ENCODE data around the gene MUC5B. TPM values are rescaled to one million over a fixed set of nuclear protein-coding genes. Genes with fewer than 3 reads are reported as not detected.

Gene MUC5B
- total RNA-seq, 1 donor from 2014 or later = not detected

- no peak for DNase-seq
- no peak for ATAC-seq (ENCODE audit: poor library complexity)
- intact Hi-C loops (cut with DNase I) = loop anchor here (5.0 to 10.0 kb wide), 3 partner anchors 40 to 267 kb away; partner anchors contain the start of gene DUSP8
Observed at GRCh38 chr11:1307163-1307870, 84.5 kb downstream of the MUC5B start.

DNA sequence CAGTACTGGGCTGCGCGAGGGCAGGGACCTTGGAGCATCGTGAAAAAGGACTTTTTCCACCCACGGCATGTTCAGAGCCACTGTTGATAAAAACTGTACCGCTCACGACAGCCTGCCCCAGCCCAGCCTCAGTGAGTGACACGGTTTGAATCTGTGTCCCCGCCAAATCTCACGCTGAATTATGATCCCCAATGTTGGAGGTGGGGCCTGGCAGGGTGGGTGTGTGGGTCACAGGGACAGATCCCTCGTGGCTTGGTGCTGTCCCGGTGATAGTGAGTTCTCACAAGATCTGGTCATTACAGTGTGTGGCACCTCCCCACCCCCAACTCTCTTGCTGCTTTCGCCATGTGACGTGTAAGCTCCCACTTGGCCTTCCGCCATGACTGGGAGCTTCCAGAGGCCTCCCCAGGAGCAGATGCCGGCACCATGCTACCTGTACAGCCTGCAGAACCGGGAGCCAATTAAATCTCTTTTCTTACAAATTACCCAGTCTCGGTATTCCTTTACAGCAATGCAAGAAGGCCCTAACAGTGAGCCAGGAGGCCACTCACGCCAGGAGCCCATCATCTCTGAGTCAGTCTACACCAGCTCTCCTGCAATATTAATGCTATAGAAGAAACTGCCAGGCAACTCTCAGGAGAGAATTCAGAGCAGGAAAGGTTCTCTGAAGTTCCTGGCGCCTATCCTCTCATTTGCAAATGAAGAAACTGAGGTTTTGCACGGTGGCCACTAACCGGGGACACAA, 85.3 kb downstream of the MUC5B start:
- intact Hi-C loops (cut with DNase I) = loop anchor here (5.0 to 10.0 kb wide), 3 partner anchors 41 to 267 kb away; partner anchors contain the start of gene DUSP8

DNA sequence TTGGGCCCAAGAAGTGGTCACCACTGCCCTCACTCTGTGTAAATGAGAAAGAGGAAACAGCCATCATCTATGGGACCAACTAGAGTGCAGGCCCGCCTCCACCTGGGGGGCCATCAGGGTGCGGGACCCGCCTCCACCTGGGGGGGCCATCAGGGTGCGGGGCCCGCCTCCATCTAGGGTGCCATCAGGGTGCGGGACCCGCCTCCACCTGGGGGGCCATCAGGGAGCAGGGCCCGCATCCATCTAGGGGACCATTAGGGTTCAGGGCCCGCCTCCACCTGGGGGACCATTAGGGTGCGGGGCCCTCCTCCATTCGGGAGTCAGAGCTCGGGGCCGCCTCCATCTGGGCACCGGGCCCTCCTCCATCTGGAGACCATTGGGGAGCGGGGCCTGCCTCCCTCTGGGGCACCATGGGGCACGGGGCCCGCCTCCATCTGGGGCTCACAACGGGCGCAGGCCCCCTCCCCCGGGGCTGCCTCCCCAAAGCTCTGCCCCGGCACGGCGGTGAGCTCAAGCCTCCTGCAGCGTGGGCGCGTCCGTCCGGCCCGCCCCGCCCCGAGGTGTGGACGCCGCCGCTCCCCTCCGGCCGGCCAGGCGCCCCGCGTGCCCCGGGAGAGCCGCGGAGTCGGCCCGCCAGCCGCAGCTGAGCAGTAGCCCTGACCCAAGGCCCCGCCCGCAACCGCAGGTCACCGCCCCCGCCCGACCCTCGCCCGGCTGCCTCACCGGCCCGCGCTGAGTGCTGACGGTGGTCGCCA, 86.1 kb downstream of the MUC5B start:
- intact Hi-C loops (cut with DNase I) = loop anchor here (5.0 to 10.0 kb wide), 3 partner anchors 42 to 266 kb away; partner anchors contain the start of gene DUSP8
- DNase-seq (no peak), ATAC-seq (ENCODE audit: poor library complexity) (peak; percentile 63)

More for the DNA sequence above, 85.3 kb downstream of the MUC5B start:
- ATAC-seq (ENCODE audit: poor library complexity) (no peak), DNase-seq (no peak)

DNA sequence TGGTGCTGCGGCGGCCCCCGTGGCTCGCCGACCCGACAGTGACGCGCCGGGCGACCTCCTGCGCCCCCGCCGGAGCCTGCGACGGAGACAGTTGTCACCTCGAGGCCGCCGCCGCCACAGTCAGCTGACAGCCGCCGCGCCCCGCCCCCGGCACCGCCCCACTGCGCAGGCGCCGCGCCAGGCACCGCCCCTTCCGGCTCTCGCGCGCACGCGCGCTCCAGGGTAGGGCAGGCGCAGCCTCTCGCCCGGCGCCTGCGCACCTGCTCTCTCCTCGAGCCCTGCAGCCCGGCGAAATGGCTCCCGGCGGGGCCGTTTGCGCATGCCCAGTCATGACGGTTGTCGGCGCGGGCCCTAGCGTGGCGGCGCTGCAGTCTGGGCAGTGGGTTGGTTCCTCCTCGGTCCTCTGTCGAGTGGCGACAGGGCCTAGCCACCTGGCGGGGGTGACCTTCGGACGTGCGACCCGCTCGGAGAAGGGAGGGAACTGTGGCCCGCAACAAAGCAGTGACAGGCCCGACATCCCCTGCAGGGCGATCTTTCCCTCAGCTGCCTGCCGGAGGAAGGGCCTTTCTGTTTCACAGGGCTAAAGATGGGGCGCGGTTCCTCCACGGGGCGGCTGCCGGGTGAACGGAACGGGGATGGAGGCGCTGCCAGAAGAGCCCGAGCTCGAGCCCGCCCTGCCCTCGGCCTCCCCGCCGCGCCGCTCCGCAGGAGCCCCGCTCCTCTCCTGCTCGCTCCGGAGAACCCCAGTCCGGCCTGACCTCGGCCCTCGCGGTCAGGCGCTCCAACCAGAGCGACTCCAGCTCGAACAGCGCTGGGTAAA, 86.8 kb downstream of the MUC5B start, which contains the start of gene TOLLIP:
Gene TOLLIP (minus strand): TSS at position 135 of the 820 bp plus-strand sequence. CDS start 134 bp downstream, at position 1.
- ATAC-seq (ENCODE audit: poor library complexity) (peak; percentile 97), DNase-seq (peak; percentile 98)
- intact Hi-C loops (cut with DNase I) = loop anchor here (5.0 to 10.0 kb wide), 3 partner anchors 42 to 265 kb away; partner anchors contain the start of gene DUSP8

GRCh38 chr11:1310318-1310687, 87.4 kb downstream of the MUC5B start:
- no peak for ATAC-seq (ENCODE audit: poor library complexity)
- DNase-seq = no peak
- intact Hi-C loops (cut with DNase I) = no loop called here

DNA sequence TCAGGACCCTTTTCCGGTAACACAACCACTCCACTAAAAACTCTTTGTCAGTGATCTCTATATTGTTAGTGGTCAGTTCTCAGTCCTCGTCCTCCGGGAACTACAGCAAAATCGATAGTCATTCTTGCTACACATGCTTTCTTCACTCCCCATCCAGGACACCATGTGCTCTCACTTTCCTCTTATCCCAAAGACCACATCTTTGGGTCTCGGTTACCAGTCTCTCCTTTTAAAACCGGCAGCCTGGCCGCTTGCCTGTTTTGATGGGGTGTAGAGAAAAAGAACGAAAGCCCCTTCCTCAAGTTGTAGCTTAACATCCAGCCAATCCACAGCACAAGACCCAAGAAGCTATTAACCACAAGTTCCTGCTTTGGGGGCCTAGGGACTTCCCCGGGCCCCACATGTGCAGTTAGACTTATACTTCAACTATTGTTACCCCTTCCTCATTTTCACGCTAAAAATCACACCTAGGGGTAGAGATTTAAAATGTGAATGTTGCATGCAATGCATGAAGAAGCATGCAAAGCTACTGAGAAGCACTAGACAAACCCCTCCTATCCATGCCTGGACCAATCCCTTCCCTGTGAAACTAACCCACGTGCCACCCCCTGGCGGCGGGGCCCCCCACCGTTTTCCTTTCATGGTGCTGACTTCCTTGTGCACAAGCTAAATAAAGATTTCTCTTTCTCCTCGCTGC, 88.1 kb downstream of the MUC5B start:
- DNase-seq = no peak
- intact Hi-C loops (cut with DNase I) = no loop called here
- ATAC-seq (ENCODE audit: poor library complexity) = no peak

Small RNA genes within 50 kb of the gene (microRNA-seq; reads per million reads assigned to microRNA genes)
- gene MIR6744 = not detected

Other genes starting within 250 kb of the MUC5B start
- gene MUC6, start 186.3 kb upstream of the MUC5B start, total RNA-seq = not detected
- not detected for gene MUC2, start 148.2 kb upstream of the MUC5B start, total RNA-seq
- gene MUC5AC, start 65.1 kb upstream of the MUC5B start, total RNA-seq = not detected
- 49.9 TPM for gene TOLLIP, start 86.6 kb downstream of the MUC5B start, total RNA-seq
- 0.67 TPM for gene BRSK2, start 166.9 kb downstream of the MUC5B start, total RNA-seq

Measured in Right ventricle myocardium superior (tissue), 1 donor.